ENCODE data around the gene TMEM270. TPM values are rescaled to one million over a fixed set of nuclear protein-coding genes. Genes with fewer than 3 reads are reported as not detected.

The TMEM270 gene
- total RNA-seq, 4 donors from 2014 or later, result not detected

DNA sequence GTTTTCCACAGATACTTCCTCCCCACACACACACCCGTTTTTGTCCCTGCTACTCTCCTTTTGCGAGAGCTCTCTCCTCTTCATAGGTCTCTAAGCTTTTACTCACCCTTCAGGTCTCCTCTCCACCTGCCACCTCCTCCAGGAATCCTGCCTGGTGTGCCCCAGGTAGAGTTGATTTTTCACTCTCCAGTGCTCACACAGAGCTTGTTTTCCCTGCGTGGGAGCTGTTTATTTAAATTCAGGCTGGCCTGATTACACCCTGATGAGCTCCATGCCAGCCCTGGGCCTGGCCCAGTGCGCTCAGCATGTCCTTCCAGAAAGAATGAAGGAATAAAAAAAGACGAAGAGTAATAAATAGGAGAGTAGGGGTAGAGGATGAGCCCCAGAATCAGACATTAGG lies 37.7 kb upstream of the TMEM270 start:
- TF ChIP-seq, protein P1, sequence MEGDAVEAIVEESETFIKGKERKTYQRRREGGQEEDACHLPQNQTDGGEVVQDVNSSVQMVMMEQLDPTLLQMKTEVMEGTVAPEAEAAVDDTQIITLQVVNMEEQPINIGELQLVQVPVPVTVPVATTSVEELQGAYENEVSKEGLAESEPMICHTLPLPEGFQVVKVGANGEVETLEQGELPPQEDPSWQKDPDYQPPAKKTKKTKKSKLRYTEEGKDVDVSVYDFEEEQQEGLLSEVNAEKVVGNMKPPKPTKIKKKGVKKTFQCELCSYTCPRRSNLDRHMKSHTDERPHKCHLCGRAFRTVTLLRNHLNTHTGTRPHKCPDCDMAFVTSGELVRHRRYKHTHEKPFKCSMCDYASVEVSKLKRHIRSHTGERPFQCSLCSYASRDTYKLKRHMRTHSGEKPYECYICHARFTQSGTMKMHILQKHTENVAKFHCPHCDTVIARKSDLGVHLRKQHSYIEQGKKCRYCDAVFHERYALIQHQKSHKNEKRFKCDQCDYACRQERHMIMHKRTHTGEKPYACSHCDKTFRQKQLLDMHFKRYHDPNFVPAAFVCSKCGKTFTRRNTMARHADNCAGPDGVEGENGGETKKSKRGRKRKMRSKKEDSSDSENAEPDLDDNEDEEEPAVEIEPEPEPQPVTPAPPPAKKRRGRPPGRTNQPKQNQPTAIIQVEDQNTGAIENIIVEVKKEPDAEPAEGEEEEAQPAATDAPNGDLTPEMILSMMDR (IDR thresholded peaks at IDR 0.05; ENCODE audit: low read depth), result no peak

DNA sequence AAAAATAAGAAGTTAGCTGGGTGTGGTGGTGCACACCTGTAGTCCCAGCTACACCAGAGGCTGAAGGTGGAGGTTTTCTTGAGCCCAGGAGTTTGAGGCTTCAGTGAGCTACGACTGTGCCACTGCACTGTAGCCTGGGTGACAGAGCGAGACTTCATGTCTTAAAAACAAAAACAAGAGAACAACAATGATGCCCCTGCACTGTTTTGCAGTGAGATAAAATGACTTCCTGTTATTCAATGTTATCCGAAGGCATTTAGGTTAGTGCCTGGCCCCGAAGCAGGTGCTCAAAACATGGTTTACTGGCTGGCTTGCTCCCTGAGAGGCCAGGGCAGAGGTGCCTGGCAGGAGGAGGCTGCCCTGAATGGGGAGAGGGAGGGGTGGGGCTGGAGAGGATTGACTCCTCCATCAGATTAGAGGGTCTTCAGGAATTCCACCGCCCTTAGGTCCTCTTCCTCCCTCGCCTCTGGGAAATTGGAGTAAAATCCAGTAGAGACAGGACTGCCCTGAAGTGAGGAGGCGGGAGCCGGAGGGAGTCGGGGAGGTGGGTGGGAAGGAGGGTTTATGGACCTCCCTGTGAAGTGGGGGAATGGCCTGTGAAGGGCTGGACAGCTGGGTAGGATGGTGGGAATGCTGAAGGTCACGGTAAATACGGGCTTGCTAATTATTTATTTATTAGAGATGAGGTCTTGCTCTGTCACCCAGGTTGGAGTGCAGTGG lies 36.9 kb upstream of the TMEM270 start:
- TF ChIP-seq, protein P1 (IDR thresholded peaks at IDR 0.05; ENCODE audit: low read depth), result no peak

DNA sequence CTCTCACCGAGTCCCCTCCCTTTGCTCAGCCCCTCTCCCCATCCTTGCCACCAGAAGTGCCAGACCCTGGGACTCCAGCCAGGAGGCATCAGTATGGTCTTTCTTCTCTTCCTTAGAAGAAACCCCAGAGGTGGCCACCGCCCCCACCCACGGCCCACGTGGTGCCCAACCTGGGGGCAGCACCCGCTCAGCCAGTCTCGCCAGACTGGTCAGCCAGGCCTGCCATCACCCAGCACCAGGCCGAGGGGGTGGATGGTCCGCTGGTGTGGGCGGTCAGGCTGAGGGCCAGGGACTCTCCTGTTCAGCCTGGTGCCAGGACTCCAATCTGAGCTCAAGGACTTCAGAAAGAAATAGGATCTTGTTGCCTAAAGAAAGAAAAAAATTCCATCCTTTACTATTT lies 36.0 kb upstream of the TMEM270 start:
- TF ChIP-seq, protein P1 (IDR thresholded peaks at IDR 0.05; ENCODE audit: low read depth), result no peak

DNA sequence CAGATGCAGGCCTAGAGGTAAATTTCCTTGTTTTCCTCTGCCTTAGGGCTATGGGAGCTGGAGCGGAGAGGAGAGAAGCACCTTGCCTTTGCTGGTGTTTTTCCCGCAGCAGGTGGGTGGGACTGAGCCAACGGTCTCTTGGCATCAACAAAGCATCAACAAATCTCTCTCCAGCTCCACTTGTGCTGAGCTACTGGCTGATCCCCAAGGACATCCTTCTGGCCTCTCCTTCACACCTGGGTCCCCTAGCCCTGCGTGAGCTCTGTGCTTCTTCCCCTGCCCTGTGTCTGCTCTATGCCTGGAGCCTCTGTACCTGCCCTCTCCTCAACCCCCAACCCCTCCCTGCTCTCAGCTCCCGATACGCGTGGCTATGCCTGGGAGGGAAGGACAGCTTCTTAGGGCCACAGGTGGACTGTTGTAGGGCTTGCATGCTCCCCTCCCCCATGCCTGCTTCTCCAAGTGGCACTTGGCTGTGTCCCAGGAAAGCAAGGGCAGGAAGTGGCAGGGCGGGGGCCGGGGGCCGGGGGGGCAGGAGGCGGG lies 33.3 kb upstream of the TMEM270 start:
- TF ChIP-seq, protein P1 (IDR thresholded peaks at IDR 0.05; ENCODE audit: low read depth), result no peak

DNA sequence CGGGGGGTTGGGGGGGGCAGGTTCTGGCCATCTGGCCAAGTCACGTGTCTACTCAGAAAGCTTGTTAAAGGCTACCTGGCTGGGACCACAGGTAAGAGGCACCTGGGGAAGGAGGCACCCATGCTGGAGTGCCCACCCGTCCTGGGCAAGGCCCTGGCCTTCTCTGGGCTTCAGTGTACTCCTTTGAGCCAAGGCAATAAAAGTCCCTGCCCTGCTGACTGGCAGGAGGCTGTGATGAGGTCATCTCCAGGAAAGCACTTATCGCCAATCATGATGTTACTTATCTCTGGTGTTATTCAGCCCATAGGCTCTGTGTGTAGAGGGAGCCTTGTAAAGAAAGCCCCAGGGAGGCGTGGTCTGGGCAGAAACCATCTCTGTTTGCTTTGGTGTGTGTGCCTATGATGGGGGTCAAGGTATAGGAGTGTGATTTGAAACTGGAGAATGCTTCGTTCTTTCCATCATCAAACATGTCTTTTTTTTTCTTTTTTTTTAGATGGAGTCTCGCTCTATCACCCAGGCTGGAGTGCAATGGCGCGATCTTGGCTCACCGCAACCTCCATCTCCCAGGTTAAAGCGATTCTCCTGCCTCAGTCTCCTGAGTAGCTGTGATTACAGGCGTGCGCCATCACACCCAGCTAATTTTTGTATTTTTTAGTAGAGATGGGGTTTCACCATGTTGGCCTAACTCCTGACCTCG lies 32.7 kb upstream of the TMEM270 start:
- TF ChIP-seq, protein P1 (IDR thresholded peaks at IDR 0.05; ENCODE audit: low read depth), result no peak

DNA sequence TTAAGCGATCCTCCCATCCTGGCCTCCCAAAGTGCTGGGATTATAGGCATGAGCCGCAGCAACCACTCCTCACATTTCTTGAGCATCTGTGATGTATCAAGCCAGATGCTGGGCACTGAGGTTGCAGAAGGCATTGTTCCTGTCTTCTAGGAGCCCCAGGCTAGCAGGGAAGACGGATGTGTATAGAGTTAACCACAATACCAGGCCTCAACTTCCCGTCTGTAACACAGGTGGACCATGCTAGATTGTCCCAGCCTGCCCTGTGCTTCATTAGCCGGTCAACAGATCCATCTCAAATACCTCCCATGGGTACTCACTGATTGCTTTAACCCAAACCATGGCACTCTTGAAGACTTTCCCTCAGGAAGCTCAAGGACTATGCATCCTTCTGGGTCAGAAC lies 32.0 kb upstream of the TMEM270 start:
- TF ChIP-seq, protein P1 (IDR thresholded peaks at IDR 0.05; ENCODE audit: low read depth), result no peak

DNA sequence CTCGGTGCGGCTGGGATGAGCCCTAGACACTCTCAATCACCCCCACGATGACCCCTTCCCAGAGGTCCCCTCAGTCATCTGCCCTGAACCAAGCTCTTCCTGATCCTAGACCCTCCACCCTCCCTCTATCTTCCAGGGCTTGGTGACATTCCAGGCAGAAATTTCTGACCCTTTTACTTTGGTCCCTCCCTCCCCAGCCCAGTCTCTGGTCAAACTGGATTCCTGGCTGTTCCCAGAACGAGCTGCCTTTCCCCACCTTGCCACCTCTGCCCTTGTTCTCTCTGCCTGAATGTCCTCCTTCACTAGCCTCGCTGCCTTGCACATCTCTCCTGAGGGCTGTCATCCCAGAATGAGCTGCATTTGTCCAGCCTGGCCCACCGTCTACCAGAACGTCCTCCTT lies 31.5 kb upstream of the TMEM270 start:
- TF ChIP-seq, protein P1 (IDR thresholded peaks at IDR 0.05; ENCODE audit: low read depth), result no peak

All from subcutaneous adipose tissue (tissue), 4 donors.